Trophoblast cell (in vitro differentiated cells and primary cell): ENCODE results near the gene ARHGAP22.

Source experiments
- DNase-seq, 2 donors: peaks; one replicate each; pipeline ENCODE4 v3.0.0-alpha.2; 2016
- H2AFZ ChIP-seq: 2 replicates; pipeline ENCODE4 v1.6.1; 2013; ENCODE audit warnings: low read length, moderate library complexity, mild to moderate bottlenecking; ENCODE audit not compliant: insufficient read depth, poor library complexity
- H2AK5ac ChIP-seq: 2 replicates; pipeline ENCODE4 v1.6.1; 2013; ENCODE audit warnings: mild to moderate bottlenecking, low read length
- H2BK120ac ChIP-seq: 2 replicates; pipeline ENCODE4 v1.6.1; 2013; ENCODE audit warnings: low read length, mild to moderate bottlenecking, moderate library complexity; ENCODE audit not compliant: insufficient read depth, poor library complexity
- H2BK12ac ChIP-seq: 2 replicates; pipeline ENCODE4 v1.6.1; 2013; ENCODE audit warnings: mild to moderate bottlenecking, low read length, moderate library complexity
- H2BK5ac ChIP-seq: 2 replicates; pipeline ENCODE4 v1.6.1; 2013; ENCODE audit warnings: low read length, low read depth, moderate library complexity, mild to moderate bottlenecking; ENCODE audit not compliant: poor library complexity
- H3K14ac ChIP-seq: 2 replicates; pipeline ENCODE4 v1.6.1; 2013; ENCODE audit warnings: mild to moderate bottlenecking, low read length
- H3K18ac ChIP-seq: 2 replicates; pipeline ENCODE4 v1.6.1; 2013; ENCODE audit warnings: mild to moderate bottlenecking, low read length
- H3K23ac ChIP-seq: 2 replicates; pipeline ENCODE4 v1.6.1; 2013; ENCODE audit warnings: low read length
- H3K27ac ChIP-seq: 2 replicates; pipeline ENCODE4 v1.5.1; 2013; ENCODE audit warnings: low read depth, mild to moderate bottlenecking, inconsistent platforms, low read length, moderate library complexity
- H3K27me3 ChIP-seq: 2 replicates; pipeline ENCODE4 v1.6.1; 2013; ENCODE audit warnings: inconsistent platforms, mild to moderate bottlenecking, low read length, moderate library complexity; ENCODE audit not compliant: insufficient read depth
- H3K36me3 ChIP-seq, 2 experiments: 1 replicate in 1 of 2; 2 replicates in 1 of 2; pipeline ENCODE4 v1.6.1; 2013; ENCODE audit warnings: low read length in 2 of 2, mild to moderate bottlenecking in 2 of 2, moderate library complexity in 1 of 2; ENCODE audit not compliant: insufficient read depth in 2 of 2, control insufficient read depth in 1 of 2
- H3K4ac ChIP-seq: 2 replicates; pipeline ENCODE4 v1.6.1; 2013; ENCODE audit warnings: low read depth, mild to moderate bottlenecking, low read length, moderate library complexity
- H3K4me1 ChIP-seq, 2 experiments: 1 replicate in 1 of 2; 2 replicates in 1 of 2; pipeline ENCODE4 v1.6.1; 2013; ENCODE audit warnings: low read length in 2 of 2, mild to moderate bottlenecking in 2 of 2, moderate library complexity in 1 of 2; ENCODE audit not compliant: insufficient read depth in 2 of 2, control insufficient read depth in 1 of 2
- H3K4me2 ChIP-seq: 2 replicates; pipeline ENCODE4 v1.6.1; 2013; ENCODE audit warnings: inconsistent platforms, mild to moderate bottlenecking, low read length, moderate library complexity
- H3K4me3 ChIP-seq: 2 replicates; pipeline ENCODE4 v1.5.1; 2013; ENCODE audit warnings: mild to moderate bottlenecking, low read depth, low read length, inconsistent platforms
- H3K79me1 ChIP-seq: one replicate; pipeline ENCODE4 v1.6.1; 2013; ENCODE audit warnings: low read length
- H3K79me2 ChIP-seq: 2 replicates; pipeline ENCODE4 v1.6.1; 2013; ENCODE audit warnings: low read length, mild to moderate bottlenecking; ENCODE audit not compliant: control insufficient read depth, insufficient read depth, poor library complexity
- H3K9ac ChIP-seq: 2 replicates; pipeline ENCODE4 v1.6.1; 2013; ENCODE audit warnings: mild to moderate bottlenecking, low read length
- H3K9me3 ChIP-seq: 2 replicates; pipeline ENCODE4 v1.6.1; 2013; ENCODE audit warnings: low read depth, mild to moderate bottlenecking, control low read depth, inconsistent platforms, low read length; ENCODE audit not compliant: insufficient read depth
- H4K12ac ChIP-seq: 2 replicates; pipeline ENCODE4 v1.6.1; 2013; ENCODE audit warnings: low read depth, mild to moderate bottlenecking, low read length, moderate library complexity
- H4K8ac ChIP-seq: 2 replicates; pipeline ENCODE4 v1.6.1; 2013; ENCODE audit warnings: low read depth, mild to moderate bottlenecking, low read length, moderate library complexity
- H4K91ac ChIP-seq: one replicate; pipeline ENCODE4 v1.6.1; 2013; ENCODE audit warnings: low read depth, mild to moderate bottlenecking, low read length, moderate library complexity
- WGBS: extraction: QIAGEN DNeasy Blood & Tissue Kit; methylation state at CpG from one replicate; pipeline ENCODE4 v1.1.7; 2013; ENCODE audit warnings: missing lambda C conversion rate; ENCODE audit not compliant: insufficient read length, insufficient coverage; ENCODE audit errors: extremely low coverage; 5-methylcytosine and 5-hydroxymethylcytosine counted together

Gene ARHGAP22

DNA sequence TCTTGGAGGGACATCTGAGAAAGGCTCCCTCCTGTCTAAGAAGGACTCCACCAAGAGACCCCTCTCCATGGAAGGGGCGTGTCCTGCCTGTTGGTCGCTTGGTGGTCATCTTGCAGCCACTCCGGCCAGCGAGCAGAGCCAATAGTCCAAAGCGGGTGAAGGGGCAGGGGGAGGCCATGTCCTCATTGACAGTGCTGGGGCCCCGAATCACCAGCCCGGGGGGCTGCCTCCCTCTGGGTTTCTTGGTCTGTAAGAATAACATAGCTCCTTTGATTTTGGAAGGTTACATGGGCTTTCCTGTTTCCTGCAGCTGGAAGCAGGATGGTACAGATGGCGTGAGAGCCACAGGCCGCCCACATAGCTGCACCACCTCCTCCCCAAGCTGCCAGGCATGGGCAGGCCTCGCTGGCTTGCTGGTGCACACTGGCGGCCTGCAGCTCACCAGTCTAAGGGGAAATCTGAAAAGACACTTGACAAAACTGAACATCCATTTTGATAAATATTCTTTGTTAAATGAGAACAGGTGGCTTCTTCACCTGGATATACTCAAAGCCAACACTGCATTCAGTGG, 105.8 kb downstream of the ARHGAP22 start:
- DNase-seq = no peak
- no peak overlapping the region for H3K4ac ChIP-seq
- no peak overlapping the region for H3K4me3 ChIP-seq
- H2BK5ac ChIP-seq = no peak overlapping the region
- no peaks in the 10 kb centered on the region for H3K79me1 ChIP-seq
- no peak overlapping the region for H3K23ac ChIP-seq
- no peak overlapping the region for H2AK5ac ChIP-seq
- H4K91ac ChIP-seq = no peak overlapping the region
- no peak overlapping the region for H3K4me2 ChIP-seq
- H4K12ac ChIP-seq = no peak overlapping the region
- no peak overlapping the region for H3K27ac ChIP-seq
- no peak overlapping the region for H3K18ac ChIP-seq
- H3K79me2 ChIP-seq = no peaks in the 10 kb centered on the region
- H2BK12ac ChIP-seq = no peak overlapping the region
- no CpG with 5 or more reads among the region's 11 CpGs for WGBS
- no peaks in the 10 kb centered on the region for H3K36me3 ChIP-seq
- no peak overlapping the region for H2BK120ac ChIP-seq
- no peaks in the 10 kb centered on the region for H3K27me3 ChIP-seq
- no peak overlapping the region for H3K9ac ChIP-seq
- no peak overlapping the region for H3K14ac ChIP-seq
- peaks cover 13 to 14% of the 10 kb centered on the region in 2 experiments for H3K4me1 ChIP-seq
- H4K8ac ChIP-seq = no peak overlapping the region
- H3K9me3 ChIP-seq = peaks cover 2% of the 10 kb centered on the region
- no peak overlapping the region for H2AFZ ChIP-seq

DNA sequence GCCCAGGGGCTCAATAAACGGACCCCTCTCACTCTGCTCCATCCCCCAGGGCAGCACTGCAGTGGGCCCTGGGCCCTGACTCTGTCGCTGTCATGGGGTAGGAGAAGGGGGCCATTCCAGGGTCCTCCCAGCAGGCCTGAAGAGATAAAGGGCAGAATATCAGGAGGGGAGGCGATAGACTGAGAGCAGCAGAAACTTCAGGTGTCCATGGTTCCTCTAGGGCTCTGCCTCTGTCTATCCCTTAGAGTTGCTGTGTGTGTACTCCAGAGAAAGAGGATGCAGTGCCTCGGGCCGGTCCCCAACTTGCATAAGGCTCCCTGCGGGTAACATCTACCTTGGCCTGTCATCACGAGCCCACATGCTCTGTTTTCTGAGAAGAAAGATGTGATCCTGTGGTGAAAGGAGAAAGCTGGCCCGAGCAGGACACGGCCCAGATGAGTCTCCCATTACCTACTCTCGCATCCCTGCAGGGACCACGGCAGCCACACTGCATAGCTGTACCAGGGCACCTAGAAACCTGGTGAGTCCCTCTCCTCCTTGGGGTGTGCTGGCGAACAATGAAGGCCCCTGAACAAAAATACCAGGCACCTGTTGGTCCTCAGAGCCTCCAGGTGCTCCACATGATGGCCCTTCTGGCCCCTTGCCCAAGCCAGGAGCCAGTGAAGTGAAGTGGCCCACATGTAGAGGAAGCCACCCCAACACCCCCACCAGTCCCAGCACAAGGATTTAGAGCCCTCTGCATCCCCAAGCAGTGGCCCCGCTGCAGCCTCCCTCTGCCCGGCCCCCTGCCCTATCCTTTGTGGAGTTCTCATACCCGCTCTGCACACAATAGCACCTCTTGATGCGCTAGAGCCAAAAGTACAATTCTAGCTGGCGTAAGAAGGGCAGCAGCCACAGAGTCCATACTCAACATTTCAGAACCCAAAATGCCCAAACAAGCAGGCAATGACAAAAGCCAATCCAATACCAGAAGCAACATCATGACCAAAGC, 106.8 kb downstream of the ARHGAP22 start:
- Histone ChIP-seq H3K79me2 (no peaks in the 10 kb centered on the region), H2AFZ (no peak overlapping the region), H3K27ac (no peak overlapping the region), H4K12ac (no peak overlapping the region), H3K18ac (no peak overlapping the region), H3K9me3 (peaks cover 3% of the 10 kb centered on the region), H3K9ac (no peak overlapping the region), H3K36me3 (no peaks in the 10 kb centered on the region), H3K14ac (no peak overlapping the region), H3K4me2 (no peak overlapping the region), H3K79me1 (no peaks in the 10 kb centered on the region), H3K23ac (no peak overlapping the region), H3K4ac (no peak overlapping the region), H4K91ac (no peak overlapping the region), H2BK12ac (no peak overlapping the region), H2BK5ac (no peak overlapping the region), H3K4me3 (no peak overlapping the region), H3K4me1 (peaks cover 13 to 14% of the 10 kb centered on the region in 2 experiments), H2BK120ac (no peak overlapping the region), H3K27me3 (no peaks in the 10 kb centered on the region), H2AK5ac (no peak overlapping the region), H4K8ac (no peak overlapping the region)
- no CpG with 5 or more reads among the region's 17 CpGs for WGBS
- DNase-seq = no peak

DNA sequence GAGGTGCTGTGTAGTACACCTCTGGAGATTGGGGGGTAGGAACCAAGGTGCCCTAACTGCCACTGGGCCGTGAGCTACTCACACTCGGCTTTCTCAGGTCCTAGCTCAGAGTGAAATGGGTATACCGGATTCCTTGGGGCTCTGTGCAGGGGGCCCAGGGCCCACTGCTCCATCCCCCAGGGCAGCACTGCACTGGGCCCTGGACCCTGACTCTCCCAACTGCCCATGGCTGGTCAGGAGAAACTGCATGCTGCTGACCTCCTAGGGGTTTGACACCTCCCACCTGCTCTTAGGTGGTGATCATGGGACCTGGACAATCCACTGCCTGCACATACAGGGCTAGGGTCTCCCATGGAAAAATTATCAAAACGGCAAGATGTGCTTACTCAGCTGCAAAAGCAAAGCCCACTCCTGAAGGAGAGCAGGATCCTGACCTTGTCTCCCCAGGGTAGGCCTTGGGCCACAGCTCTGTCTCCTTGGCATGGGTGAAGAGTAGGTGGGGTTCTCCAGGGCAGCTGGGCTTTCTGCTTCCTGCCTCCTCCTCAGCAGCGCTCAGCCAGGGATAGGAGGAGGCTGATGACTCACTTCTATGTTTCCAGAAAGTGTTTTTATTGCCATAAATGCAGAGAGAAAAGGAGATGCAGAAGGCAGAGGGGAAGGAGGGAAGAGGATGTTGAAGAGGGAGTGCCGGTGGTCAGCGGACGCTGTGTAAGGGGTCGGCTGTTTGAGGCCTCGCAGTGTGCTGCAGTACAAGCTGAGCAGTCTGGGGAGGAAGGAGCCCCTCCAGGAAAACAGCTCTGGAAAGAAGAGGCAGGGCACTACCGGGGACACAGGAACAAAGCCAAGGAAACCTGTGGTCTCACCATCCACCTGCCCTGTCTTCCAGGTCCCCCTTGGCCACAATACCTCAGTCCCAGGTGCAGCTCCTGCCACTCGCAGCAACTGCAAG, 107.8 kb downstream of the ARHGAP22 start:
- Histone ChIP-seq H3K36me3 (no peaks in the 10 kb centered on the region), H3K9me3 (peaks cover 3% of the 10 kb centered on the region), H3K23ac (no peak overlapping the region), H2BK5ac (no peak overlapping the region), H2BK12ac (no peak overlapping the region), H2AFZ (no peak overlapping the region), H3K27me3 (no peaks in the 10 kb centered on the region), H3K4me3 (no peak overlapping the region), H2BK120ac (no peak overlapping the region), H3K79me1 (no peaks in the 10 kb centered on the region), H3K4me1 (peaks cover 13 to 14% of the 10 kb centered on the region in 2 experiments), H3K79me2 (no peaks in the 10 kb centered on the region), H3K18ac (no peak overlapping the region), H4K12ac (no peak overlapping the region), H4K91ac (no peak overlapping the region), H3K14ac (no peak overlapping the region), H3K9ac (no peak overlapping the region), H3K27ac (no peak overlapping the region), H2AK5ac (no peak overlapping the region), H4K8ac (no peak overlapping the region), H3K4me2 (no peak overlapping the region), H3K4ac (no peak overlapping the region)
- no peak for DNase-seq
- WGBS = no CpG with 5 or more reads among the region's 12 CpGs

DNA sequence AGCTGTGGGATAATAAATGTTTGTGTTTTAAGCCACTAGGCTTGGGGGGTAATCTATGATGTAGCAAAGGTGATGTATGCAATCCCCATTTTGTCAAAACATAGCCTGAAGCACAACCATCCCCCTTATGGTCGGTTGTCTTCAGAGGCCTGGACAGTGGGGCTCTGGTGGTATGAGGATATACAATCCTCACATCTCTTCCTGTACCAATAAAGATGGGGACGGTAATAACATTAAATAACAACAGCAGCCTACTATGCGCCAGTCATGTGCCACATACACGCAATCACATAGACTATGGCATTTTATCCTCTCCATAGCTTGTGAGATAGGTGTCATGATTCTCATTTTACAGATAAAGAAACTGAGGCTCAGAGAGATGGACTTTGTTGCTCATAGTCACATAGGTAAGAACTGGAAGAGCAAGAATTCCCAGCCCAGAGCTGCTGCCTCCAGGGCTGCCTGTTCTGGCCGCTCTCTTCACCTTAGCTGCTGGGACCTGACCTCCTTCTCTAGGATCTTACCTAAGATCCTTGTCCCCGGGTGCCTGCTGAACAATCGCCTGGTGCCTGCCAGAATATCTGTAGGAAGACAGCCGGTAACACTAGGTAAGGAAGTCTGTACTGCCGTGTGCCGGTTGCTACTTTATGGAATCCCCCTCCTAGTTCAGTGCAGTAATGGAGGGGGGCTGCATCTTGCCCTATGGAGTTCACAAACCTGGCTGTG, 108.6 kb downstream of the ARHGAP22 start:
- Histone ChIP-seq H4K12ac (no peak overlapping the region), H3K9ac (no peak overlapping the region)

More for the DNA sequence above, 108.6 kb downstream of the ARHGAP22 start:
- Histone ChIP-seq H3K36me3 (no peaks in the 10 kb centered on the region), H3K18ac (no peak overlapping the region), H3K27me3 (no peaks in the 10 kb centered on the region), H3K4me3 (no peak overlapping the region), H3K4me1 (peaks cover 13 to 14% of the 10 kb centered on the region in 2 experiments), H2AK5ac (no peak overlapping the region), H3K4me2 (no peak overlapping the region), H2BK120ac (no peak overlapping the region), H2BK12ac (no peak overlapping the region), H3K79me1 (no peaks in the 10 kb centered on the region), H3K9me3 (peaks cover 3% of the 10 kb centered on the region), H3K27ac (no peak overlapping the region), H4K91ac (no peak overlapping the region), H2BK5ac (no peak overlapping the region), H2AFZ (no peak overlapping the region), H3K79me2 (no peaks in the 10 kb centered on the region), H3K14ac (no peak overlapping the region), H3K4ac (no peak overlapping the region), H3K23ac (no peak overlapping the region), H4K8ac (no peak overlapping the region)
- no CpG with 5 or more reads among the region's 10 CpGs for WGBS
- peak; percentile 57 to 74 for DNase-seq
